Measurements from ENCODE around the gene MYL7. TPM values are rescaled to one million over a fixed set of nuclear protein-coding genes. Genes with fewer than 3 reads are reported as not detected.

Gene MYL7
- total RNA-seq, 1 experiment from 2014 or later = 5.7 TPM

DNA sequence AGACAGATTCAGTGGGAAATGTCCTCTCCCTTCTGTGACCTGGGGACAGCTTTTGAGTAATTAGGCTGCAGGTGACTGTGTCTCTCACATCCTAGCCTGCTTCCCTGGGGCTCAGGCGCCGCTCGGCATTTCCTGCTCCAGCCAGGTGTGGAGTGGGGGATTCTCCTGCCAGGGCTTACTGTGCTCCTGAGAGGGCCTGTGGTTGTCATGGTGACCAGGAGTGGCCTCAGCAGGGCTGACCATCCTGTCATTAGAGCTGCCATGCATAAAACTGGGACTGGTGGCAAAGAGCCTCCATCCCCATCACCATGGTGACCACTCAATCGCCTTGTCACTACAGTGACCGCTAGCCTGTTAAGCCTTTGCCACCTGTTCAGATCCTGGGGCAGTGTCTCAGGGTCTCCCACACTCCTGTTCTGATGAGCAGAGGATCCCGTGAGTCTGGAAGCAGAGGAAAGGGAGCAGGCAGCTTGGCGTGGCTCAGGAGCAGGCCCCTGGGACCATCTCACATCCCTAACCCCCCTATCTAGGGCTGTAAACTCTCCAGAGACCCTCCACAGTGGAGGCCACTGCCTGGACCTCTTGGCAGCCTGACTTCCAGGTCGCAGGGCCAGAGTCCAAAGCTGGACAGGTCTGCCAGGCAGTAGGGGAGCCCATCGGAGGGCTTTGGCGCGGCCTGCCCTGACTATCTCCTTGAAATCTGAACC lies 48.3 kb upstream of the MYL7 start, which contains the start of gene GCK:
TSS of gene GCK (minus strand) at position 154 of the 707 bp plus-strand sequence. CDS start 486 bp downstream, outside the sequence.
- WGBS (ENCODE audit: extremely low coverage, insufficient read length, low lambda C conversion rate) = no CpG with 5 or more reads among the region's 11 CpGs
- Mint-ChIP-seq H3K36me3 (ENCODE audit: insufficient read depth in 1 of 3, low read depth in 3 of 3) (no peaks in the 10 kb centered on the region), H3K9me3 (peaks cover 0 to 2% of the 10 kb centered on the region in 2 experiments; a peak in 2 of 5 replicates), H3K27me3 (ENCODE audit: low read depth) (peaks cover 11% of the 10 kb centered on the region), H3K4me1 (peaks cover 14 to 19% of the 10 kb centered on the region in 2 experiments), H3K27ac (peak within 1 kb of the TSS in 1 of 3 experiments; percentile 45; a peak in 1 of 7 replicates), H3K4me3 (no peak within 1 kb of the TSS)
- DNase-seq = no peak
- Histone ChIP-seq H3K79me1 (ENCODE audit: insufficient read depth, low read depth, low read length, poor library complexity, severe bottlenecking) (no peaks in the 10 kb centered on the region), H3K14ac (ENCODE audit: insufficient read depth, low read length) (no peak within 1 kb of the TSS), H3T11ph (ENCODE audit: low read length) (no peak within 1 kb of the TSS), H3K56ac (ENCODE audit: insufficient read length, low read depth, low read length) (no peak within 1 kb of the TSS), H4K5ac (ENCODE audit: insufficient read length, low read depth, low read length) (no peak within 1 kb of the TSS), H2BK20ac (ENCODE audit: low read depth, low read length, poor library complexity, severe bottlenecking) (no peak within 1 kb of the TSS), H2BK5ac (ENCODE audit: insufficient read length, low read length) (no peak within 1 kb of the TSS), H3K18ac (ENCODE audit: insufficient read length, low read depth, low read length) (no peak within 1 kb of the TSS), H4K91ac (ENCODE audit: insufficient read length, low read depth, low read length) (no peak within 1 kb of the TSS), H3K4me1 (ENCODE audit: insufficient read depth, low read length) (no peaks in the 10 kb centered on the region), H3K27ac (ENCODE audit: insufficient read length, low read depth, low read length) (no peak within 1 kb of the TSS), H2BK15ac (ENCODE audit: low read depth, low read length) (no peak within 1 kb of the TSS), H3K9ac (ENCODE audit: extremely low read depth, insufficient read length, low read length) (no peak within 1 kb of the TSS), H3K23ac (ENCODE audit: insufficient read length, low read depth, low read length) (no peak within 1 kb of the TSS), H2BK12ac (ENCODE audit: insufficient read length, low read depth, low read length) (no peak within 1 kb of the TSS), H4K20me1 (ENCODE audit: control insufficient read depth, insufficient read depth, insufficient read length) (no peaks in the 10 kb centered on the region), H3K4me2 (ENCODE audit: insufficient read depth, insufficient read length, low read length) (no peak within 1 kb of the TSS), H2AFZ (ENCODE audit: low read length) (no peak within 1 kb of the TSS), H4K8ac (replicated peaks; ENCODE audit: insufficient read length, low read depth, low read length) (no peak within 1 kb of the TSS), H2AK5ac (ENCODE audit: insufficient read length, low read length) (no peak within 1 kb of the TSS), H2BK120ac (ENCODE audit: low read depth, low read length, poor library complexity, severe bottlenecking) (no peak within 1 kb of the TSS), H3K27me3 (ENCODE audit: insufficient read depth, low read length) (0 out of 2 replicates have a peak, but pooled peaks cover 2% of the 10 kb centered on the region), H3K9me3 (ENCODE audit: control insufficient read depth, low read depth, low read length) (no peaks in the 10 kb centered on the region), H3K4ac (ENCODE audit: low read depth, low read length) (no peak within 1 kb of the TSS), H3K79me2 (ENCODE audit: insufficient read depth, low read length) (no peaks in the 10 kb centered on the region), H3K23me2 (ENCODE audit: insufficient read length, low read depth, low read length, poor library complexity, severe bottlenecking) (no peaks in the 10 kb centered on the region)
- TF ChIP-seq CTCF (conservative IDR thresholded peaks at IDR 0.05) = no peak

Data from H9 (cell line).